ENCODE results near the gene PARVB.
"Not testable (repeated sequence)": the region's sequence is repeated elsewhere in the genome, so short reads cannot be mapped to it uniquely, and the experiment has no call there.

The PARVB gene

GRCh38 chr22:44100411-44100810 is 76.3 kb downstream of the PARVB start:
- H3K36me3 ChIP-seq (ENCODE audit: control insufficient read depth in 5 of 5, insufficient read depth in 5 of 5, low read length in 5 of 5), result peaks cover 0 to 87% (median 60%) of the 10 kb centered on the region in 5 donors
- H3K27me3 ChIP-seq (ENCODE audit: control insufficient read depth in 5 of 5, insufficient read depth in 4 of 5, low read length in 5 of 5), result no peaks in the 10 kb centered on the region
- no peak overlapping the region for H3K9ac ChIP-seq (ENCODE audit: low read length in 5 of 5)
- H3K9me3 ChIP-seq (ENCODE audit: control insufficient read depth in 5 of 5, low read length in 5 of 5), result no peaks in the 10 kb centered on the region
- H3K4me1 ChIP-seq (ENCODE audit: control insufficient read depth in 5 of 5, insufficient read depth in 5 of 5, low read length in 5 of 5), result no peaks in the 10 kb centered on the region
- H3K4me3 ChIP-seq (ENCODE audit: low read depth in 1 of 5, low read length in 5 of 5), result no peak overlapping the region
- no peak overlapping the region for H3K27ac ChIP-seq (ENCODE audit: low read depth, low read length)

- Histone ChIP-seq H3K9me3 (ENCODE audit: control insufficient read depth in 5 of 5, low read length in 5 of 5) (no peaks in the 10 kb centered on the region), H3K9ac (ENCODE audit: low read length in 5 of 5) (no peak overlapping the region), H3K27ac (ENCODE audit: low read depth, low read length) (no peak overlapping the region), H3K4me1 (ENCODE audit: control insufficient read depth in 5 of 5, insufficient read depth in 5 of 5, low read length in 5 of 5) (no peaks in the 10 kb centered on the region), H3K27me3 (ENCODE audit: control insufficient read depth in 5 of 5, insufficient read depth in 4 of 5, low read length in 5 of 5) (no peaks in the 10 kb centered on the region), H3K36me3 (ENCODE audit: control insufficient read depth in 5 of 5, insufficient read depth in 5 of 5, low read length in 5 of 5) (peaks cover 0 to 77% (median 49%) of the 10 kb centered on the region in 5 donors), H3K4me3 (ENCODE audit: low read depth in 1 of 5, low read length in 5 of 5) (no peak overlapping the region)
These were observed 78.0 kb downstream of the PARVB start for GRCh38 chr22:44102121-44102520.

- Histone ChIP-seq H3K4me3 (ENCODE audit: low read depth in 1 of 5, low read length in 5 of 5) (no peak overlapping the region), H3K27ac (ENCODE audit: low read depth, low read length) (no peak overlapping the region), H3K9me3 (ENCODE audit: control insufficient read depth in 5 of 5, low read length in 5 of 5) (no peaks in the 10 kb centered on the region), H3K9ac (ENCODE audit: low read length in 5 of 5) (no peak overlapping the region), H3K27me3 (ENCODE audit: control insufficient read depth in 5 of 5, insufficient read depth in 4 of 5, low read length in 5 of 5) (no peaks in the 10 kb centered on the region), H3K4me1 (ENCODE audit: control insufficient read depth in 5 of 5, insufficient read depth in 5 of 5, low read length in 5 of 5) (no peaks in the 10 kb centered on the region), H3K36me3 (ENCODE audit: control insufficient read depth in 5 of 5, insufficient read depth in 5 of 5, low read length in 5 of 5) (peaks cover 0 to 70% (median 44%) of the 10 kb centered on the region in 5 donors)
These were observed 78.8 kb downstream of the PARVB start for GRCh38 chr22:44102856-44103255.

GRCh38 chr22:44103735-44104480 is 79.8 kb downstream of the PARVB start:
- H3K9ac ChIP-seq (ENCODE audit: low read length in 5 of 5), result no peak overlapping the region
- peaks cover 0 to 62% (median 43%) of the 10 kb centered on the region in 5 donors for H3K36me3 ChIP-seq (ENCODE audit: control insufficient read depth in 5 of 5, insufficient read depth in 5 of 5, low read length in 5 of 5)
- no peak overlapping the region for H3K4me3 ChIP-seq (ENCODE audit: low read depth in 1 of 5, low read length in 5 of 5)
- H3K9me3 ChIP-seq (ENCODE audit: control insufficient read depth in 5 of 5, low read length in 5 of 5), result no peaks in the 10 kb centered on the region
- H3K4me1 ChIP-seq (ENCODE audit: control insufficient read depth in 5 of 5, insufficient read depth in 5 of 5, low read length in 5 of 5), result no peaks in the 10 kb centered on the region
- H3K27me3 ChIP-seq (ENCODE audit: control insufficient read depth in 5 of 5, insufficient read depth in 4 of 5, low read length in 5 of 5), result no peaks in the 10 kb centered on the region
- H3K27ac ChIP-seq (ENCODE audit: low read depth, low read length), result no peak overlapping the region

- Histone ChIP-seq H3K9me3 (ENCODE audit: control insufficient read depth in 5 of 5, low read length in 5 of 5) (no peaks in the 10 kb centered on the region), H3K27me3 (ENCODE audit: control insufficient read depth in 5 of 5, insufficient read depth in 4 of 5, low read length in 5 of 5) (no peaks in the 10 kb centered on the region), H3K4me1 (ENCODE audit: control insufficient read depth in 5 of 5, insufficient read depth in 5 of 5, low read length in 5 of 5) (no peaks in the 10 kb centered on the region), H3K4me3 (ENCODE audit: low read depth in 1 of 5, low read length in 5 of 5) (no peak overlapping the region), H3K9ac (ENCODE audit: low read length in 5 of 5) (no peak overlapping the region), H3K36me3 (ENCODE audit: control insufficient read depth in 5 of 5, insufficient read depth in 5 of 5, low read length in 5 of 5) (peaks cover 4 to 38% (median 29%) of the 10 kb centered on the region in 5 donors), H3K27ac (ENCODE audit: low read depth, low read length) (no peak overlapping the region)
These were observed 83.2 kb downstream of the PARVB start for GRCh38 chr22:44107340-44107739.

GRCh38 chr22:44108076-44108475 is 84.0 kb downstream of the PARVB start:
- Histone ChIP-seq H3K9ac (ENCODE audit: low read length in 5 of 5) (no peak overlapping the region), H3K4me1 (ENCODE audit: control insufficient read depth in 5 of 5, insufficient read depth in 5 of 5, low read length in 5 of 5) (no peaks in the 10 kb centered on the region), H3K36me3 (ENCODE audit: control insufficient read depth in 5 of 5, insufficient read depth in 5 of 5, low read length in 5 of 5) (peaks cover 4 to 30% (median 26%) of the 10 kb centered on the region in 5 donors), H3K27ac (ENCODE audit: low read depth, low read length) (no peak overlapping the region), H3K9me3 (ENCODE audit: control insufficient read depth in 5 of 5, low read length in 5 of 5) (no peaks in the 10 kb centered on the region), H3K27me3 (ENCODE audit: control insufficient read depth in 5 of 5, insufficient read depth in 4 of 5, low read length in 5 of 5) (no peaks in the 10 kb centered on the region), H3K4me3 (ENCODE audit: low read depth in 1 of 5, low read length in 5 of 5) (no peak overlapping the region)

- Histone ChIP-seq H3K27ac (ENCODE audit: low read depth, low read length) (no peak overlapping the region), H3K4me1 (ENCODE audit: control insufficient read depth in 5 of 5, insufficient read depth in 5 of 5, low read length in 5 of 5) (no peaks in the 10 kb centered on the region), H3K27me3 (ENCODE audit: control insufficient read depth in 5 of 5, insufficient read depth in 4 of 5, low read length in 5 of 5) (no peaks in the 10 kb centered on the region), H3K9ac (ENCODE audit: low read length in 5 of 5) (no peak overlapping the region), H3K36me3 (ENCODE audit: control insufficient read depth in 5 of 5, insufficient read depth in 5 of 5, low read length in 5 of 5) (peaks cover 4 to 22% (median 20%) of the 10 kb centered on the region in 5 donors), H3K4me3 (ENCODE audit: low read depth in 1 of 5, low read length in 5 of 5) (no peak overlapping the region), H3K9me3 (ENCODE audit: control insufficient read depth in 5 of 5, low read length in 5 of 5) (no peaks in the 10 kb centered on the region)
These were observed 84.8 kb downstream of the PARVB start for GRCh38 chr22:44108806-44109385.

GRCh38 chr22:44109416-44109815 is 85.3 kb downstream of the PARVB start:
- H3K4me1 ChIP-seq (ENCODE audit: control insufficient read depth in 5 of 5, insufficient read depth in 5 of 5, low read length in 5 of 5), result no peaks in the 10 kb centered on the region
- peaks cover 4 to 17% (median 15%) of the 10 kb centered on the region in 5 donors for H3K36me3 ChIP-seq (ENCODE audit: control insufficient read depth in 5 of 5, insufficient read depth in 5 of 5, low read length in 5 of 5)
- no peak overlapping the region for H3K9ac ChIP-seq (ENCODE audit: low read length in 5 of 5)
- H3K4me3 ChIP-seq (ENCODE audit: low read depth in 1 of 5, low read length in 5 of 5), result no peak overlapping the region
- H3K27me3 ChIP-seq (ENCODE audit: control insufficient read depth in 5 of 5, insufficient read depth in 4 of 5, low read length in 5 of 5), result no peaks in the 10 kb centered on the region
- H3K27ac ChIP-seq (ENCODE audit: low read depth, low read length), result no peak overlapping the region
- H3K9me3 ChIP-seq (ENCODE audit: control insufficient read depth in 5 of 5, low read length in 5 of 5), result no peaks in the 10 kb centered on the region

- H3K9ac ChIP-seq (ENCODE audit: low read length in 5 of 5); H3K36me3 ChIP-seq (ENCODE audit: control insufficient read depth in 5 of 5, insufficient read depth in 5 of 5, low read length in 5 of 5); H3K27ac ChIP-seq (ENCODE audit: low read depth, low read length); H3K4me3 ChIP-seq (ENCODE audit: low read depth in 1 of 5, low read length in 5 of 5); H3K27me3 ChIP-seq (ENCODE audit: control insufficient read depth in 5 of 5, insufficient read depth in 4 of 5, low read length in 5 of 5); H3K4me1 ChIP-seq (ENCODE audit: control insufficient read depth in 5 of 5, insufficient read depth in 5 of 5, low read length in 5 of 5); H3K9me3 ChIP-seq (ENCODE audit: control insufficient read depth in 5 of 5, low read length in 5 of 5): not testable (repeated sequence)
These were observed 86.6 kb downstream of the PARVB start for GRCh38 chr22:44110656-44111055.

- Histone ChIP-seq H3K27ac (ENCODE audit: low read depth, low read length) (no peak overlapping the region), H3K27me3 (ENCODE audit: control insufficient read depth in 5 of 5, insufficient read depth in 4 of 5, low read length in 5 of 5) (no peaks in the 10 kb centered on the region), H3K4me1 (ENCODE audit: control insufficient read depth in 5 of 5, insufficient read depth in 5 of 5, low read length in 5 of 5) (no peaks in the 10 kb centered on the region), H3K9ac (ENCODE audit: low read length in 5 of 5) (no peak overlapping the region), H3K36me3 (ENCODE audit: control insufficient read depth in 5 of 5, insufficient read depth in 5 of 5, low read length in 5 of 5) (peaks cover 4 to 10% (median 6%) of the 10 kb centered on the region in 5 donors), H3K9me3 (ENCODE audit: control insufficient read depth in 5 of 5, low read length in 5 of 5) (no peaks in the 10 kb centered on the region), H3K4me3 (ENCODE audit: low read depth in 1 of 5, low read length in 5 of 5) (no peak overlapping the region)
These were observed 87.6 kb downstream of the PARVB start for GRCh38 chr22:44111562-44112155.
